K562 (cell line): ENCODE results near the gene GALM. TPM values are rescaled to one million over a fixed set of nuclear protein-coding genes. Genes with fewer than 3 reads are reported as not detected.
A peak's percentile ranks its signal among the peaks of the same experiment; 100 is the strongest.

Source experiments
- ATAC-seq: fragments of 200-7000 bp; cut with Tn5 transposase; 3 replicates; pipeline ENCODE4 v1.9.1; 2020; ENCODE audit warnings: moderate library complexity
- BruUV-seq: library from RNA; stranded (reverse); fragments of 400-500 nt; replicated peaks from 2 replicates; lab custom pipeline; 2021; lab: Mats Ljungman, UMichigan
- CTCF ChIA-PET: fragments of 300-600 bp; formaldehyde crosslinking; extraction: SDS; loops from one replicate; lab custom pipeline; 2021; ENCODE audit warnings: low intra/inter-chr PET ratio; lab: Yijun Ruan, JAX
- POLR2A ChIA-PET: fragments of 300-600, 350-650 bp; sonication (Branson Sonifier 250); formaldehyde crosslinking; extraction: SDS; loops from one replicate; lab custom pipeline; 2021; ENCODE audit warnings: antibody characterized with exemption, inconsistent platforms; lab: Yijun Ruan, JAX
- DNase-seq, 4 experiments: peaks; one replicate each; pipeline versions ENCODE4 v3.0.0 to v3.0.0-alpha.2; 2011 to 2018; ENCODE audit warnings: low spot score in 3 of 4, mixed read lengths in 3 of 4; ENCODE audit errors: extremely low read depth in 1 of 4
- FAIRE-seq: peaks from 2 replicates; lab custom pipeline; 2011; peaks lifted over from hg19 to GRCh38; lab: Jason Lieb, UNC
- H2AFZ ChIP-seq: 2 replicates; pipeline ENCODE4 v1.6.0; 2011; ENCODE audit warnings: low read depth, low read length, control low read depth, inconsistent platforms
- H3K27ac ChIP-seq: fragments of 200-600 bp; 3 replicates; pipeline ENCODE4 v1.8.0; 2011; ENCODE audit warnings: low read depth, mild to moderate bottlenecking, control low read depth, inconsistent platforms, low read length, moderate library complexity, mixed read lengths; ENCODE audit errors: extremely low read depth
- H3K27me3 ChIP-seq, 2 experiments: fragments of 300-600 bp in 1 of 2; 2 replicates in 1 of 2; 3 replicates in 1 of 2; pipeline versions ENCODE4 v1.6.0 to v1.8.0; 2011; ENCODE audit warnings: inconsistent platforms in 2 of 2, low read length in 2 of 2, mild to moderate bottlenecking in 1 of 2, mixed read lengths in 1 of 2, moderate library complexity in 1 of 2; ENCODE audit not compliant: control insufficient read depth in 2 of 2, insufficient read depth in 2 of 2
- H3K36me3 ChIP-seq: fragments of 300-600 bp; 3 replicates; pipeline ENCODE4 v1.8.0; 2011; ENCODE audit warnings: mild to moderate bottlenecking, low read length, inconsistent platforms; ENCODE audit not compliant: control insufficient read depth, insufficient read depth
- H3K4me1 ChIP-seq, 2 experiments: fragments of 200-600 bp in 1 of 2; replicated peaks in 1 of 2; 2 replicates in 1 of 2; 3 replicates in 1 of 2; pipeline versions ENCODE4 v1.5.1 to v1.8.0; 2011; ENCODE audit warnings: inconsistent platforms in 2 of 2, low read length in 2 of 2, mild to moderate bottlenecking in 1 of 2, mixed read lengths in 1 of 2, moderate library complexity in 1 of 2; ENCODE audit not compliant: control insufficient read depth in 2 of 2, insufficient read depth in 2 of 2
- H3K4me2 ChIP-seq: 2 replicates; pipeline ENCODE4 v1.6.1; 2011; ENCODE audit warnings: low read length, control low read depth, inconsistent platforms, mixed read lengths; ENCODE audit not compliant: insufficient read depth
- H3K4me3 ChIP-seq: fragments of 200-600 bp; sonication (generic), shearing (Covaris generic); 2 replicates; pipeline ENCODE4 v1.5.1; 2016; ENCODE audit warnings: control low read depth, inconsistent platforms
- H3K79me2 ChIP-seq: fragments of 200-600 bp; 3 replicates; pipeline ENCODE4 v1.8.0; 2011; ENCODE audit warnings: low read length, inconsistent platforms; ENCODE audit not compliant: control insufficient read depth, insufficient read depth
- H3K9ac ChIP-seq, 2 experiments: 2 replicates each; pipeline versions ENCODE4 v1.6.0 to v1.6.1; 2011; ENCODE audit warnings: low read depth in 2 of 2, low read length in 2 of 2, control low read depth in 1 of 2, inconsistent platforms in 1 of 2, mild to moderate bottlenecking in 1 of 2, mixed read lengths in 1 of 2; ENCODE audit not compliant: insufficient read depth in 1 of 2
- H3K9me1 ChIP-seq: one replicate; pipeline ENCODE4 v1.6.0; 2011; ENCODE audit warnings: inconsistent platforms, mild to moderate bottlenecking, low read length, moderate library complexity; ENCODE audit not compliant: control insufficient read depth, insufficient read depth
- H3K9me3 ChIP-seq: replicated peaks from 2 replicates; pipeline ENCODE4 v1.5.1; 2011; ENCODE audit warnings: low read depth, low read length, inconsistent platforms; ENCODE audit not compliant: control insufficient read depth, insufficient read depth
- H4K20me1 ChIP-seq: replicated peaks from 2 replicates; pipeline ENCODE4 v1.6.1; 2011; ENCODE audit warnings: low read length, inconsistent platforms, mixed read lengths; ENCODE audit not compliant: control insufficient read depth, insufficient read depth
- ARID3A ChIP-seq: IDR thresholded peaks from 2 replicates; pipeline ENCODE4 v1.6.1; 2012; ENCODE audit warnings: low read depth, low read length, improper control_type of control experiment, borderline replicate concordance
- ATF1 ChIP-seq, 2 experiments: fragments of 450-650 bp in 1 of 2; IDR thresholded peaks; 2 replicates each; pipeline ENCODE4 v1.6.1; 2016; ENCODE audit warnings: missing compliant biosample characterization in 1 of 2, missing genetic modification characterization in 1 of 2
- E2F1 ChIP-seq: sonication (generic); formaldehyde crosslinking; IDR thresholded peaks from 2 replicates; pipeline ENCODE4 v1.8.1; 2023; ENCODE audit warnings: mild to moderate bottlenecking, missing genetic modification reagents, moderate library complexity
- HDAC8 ChIP-seq: fragments of 450-650 bp; IDR thresholded peaks from 2 replicates; pipeline ENCODE4 v1.6.1; 2016; ENCODE audit warnings: mild to moderate bottlenecking, missing genetic modification characterization, moderate library complexity, missing compliant biosample characterization
- HNRNPL ChIP-seq: fragments of 200-400 bp; formaldehyde crosslinking; IDR thresholded peaks from 2 replicates; pipeline ENCODE4 v1.6.1; 2017; ENCODE audit warnings: low read depth, mild to moderate bottlenecking, low read length
- MTA1 ChIP-seq: fragments of 450-650 bp; IDR thresholded peaks from 2 replicates; pipeline ENCODE4 v1.6.1; 2017; ENCODE audit warnings: borderline replicate concordance
- ZNF175 ChIP-seq: fragments of 200-800 bp; sonication (Bioruptor generic); IDR thresholded peaks from 2 replicates; pipeline ENCODE4 v1.6.1; 2016; ENCODE audit warnings: low read depth, mild to moderate bottlenecking, missing genetic modification characterization, missing compliant biosample characterization
- ZNF282 ChIP-seq: sonication (generic); formaldehyde crosslinking; IDR thresholded peaks from 2 replicates; pipeline ENCODE4 v1.8.1; 2023; ENCODE audit warnings: missing genetic modification reagents
- WGBS: fragments of 100-300 bp; shearing (Covaris generic); methylation state at CpG from one replicate; pipeline ENCODE4 v1.1.6; 2016; ENCODE audit warnings: low coverage, mixed read lengths; ENCODE audit not compliant: insufficient coverage; ENCODE audit errors: missing lambda C conversion rate; 5-methylcytosine and 5-hydroxymethylcytosine counted together
- in situ Hi-C: fragments of 300-500 bp; cut with MboI; formaldehyde crosslinking; loops from 4 replicates; pipeline ENCODE4 v1.15.0; 2018; ENCODE audit warnings: inconsistent platforms, mixed read lengths
- intact Hi-C: fragments of 100-400 bp; cut with micrococcal nuclease; formaldehyde crosslinking; loops from 2 replicates; pipeline ENCODE4 v1.14.2; 2022
- polyA plus RNA-seq, 8 experiments: library from polyadenylated mRNA; depleted of rRNA in 4 of 8; stranded (reverse) in 5 of 8; unstranded in 3 of 8; fragments of >200 nt; fragmentation: Nextera tagmentation in 2 of 8; fragmentation: Illumina TruSeq in 1 of 8; extraction: Ambion mirVana in 2 of 8; extraction: Trizol in 1 of 8; gene quantifications; 2 replicates each; pipeline versions ENCODE4 v1.2.1 to v1.2.3, GENCODE V29; 2011 to 2014; ENCODE audit warnings: inconsistent platforms in 1 of 8, missing spikeins in 1 of 8
- total RNA-seq, 7 experiments: library from RNA; depleted of rRNA in 6 of 7; stranded (reverse); fragments of >200 nt in 6 of 7; fragmentation: Illumina TruSeq in 2 of 7; extraction: Trizol in 2 of 7; gene quantifications; 2 replicates each; pipeline versions ENCODE4 v1.2.1 to v1.2.3, GENCODE V29; 2011 to 2021; ENCODE audit warnings: low replicate concordance in 1 of 7
- TF ChIP-seq, protein P1 (sequence below): fragments of 450-650 bp; IDR thresholded peaks from 2 replicates; pipeline ENCODE4 v1.6.1; 2016; ENCODE audit warnings: low read depth

GALM gene
- total and polyA plus RNA-seq, 9 of the 15 experiments (the other 6 are each of a cell fraction or from before 2014, with no cell fraction given), result 22.1 to 51.7 (median 27.9) TPM

DNA sequence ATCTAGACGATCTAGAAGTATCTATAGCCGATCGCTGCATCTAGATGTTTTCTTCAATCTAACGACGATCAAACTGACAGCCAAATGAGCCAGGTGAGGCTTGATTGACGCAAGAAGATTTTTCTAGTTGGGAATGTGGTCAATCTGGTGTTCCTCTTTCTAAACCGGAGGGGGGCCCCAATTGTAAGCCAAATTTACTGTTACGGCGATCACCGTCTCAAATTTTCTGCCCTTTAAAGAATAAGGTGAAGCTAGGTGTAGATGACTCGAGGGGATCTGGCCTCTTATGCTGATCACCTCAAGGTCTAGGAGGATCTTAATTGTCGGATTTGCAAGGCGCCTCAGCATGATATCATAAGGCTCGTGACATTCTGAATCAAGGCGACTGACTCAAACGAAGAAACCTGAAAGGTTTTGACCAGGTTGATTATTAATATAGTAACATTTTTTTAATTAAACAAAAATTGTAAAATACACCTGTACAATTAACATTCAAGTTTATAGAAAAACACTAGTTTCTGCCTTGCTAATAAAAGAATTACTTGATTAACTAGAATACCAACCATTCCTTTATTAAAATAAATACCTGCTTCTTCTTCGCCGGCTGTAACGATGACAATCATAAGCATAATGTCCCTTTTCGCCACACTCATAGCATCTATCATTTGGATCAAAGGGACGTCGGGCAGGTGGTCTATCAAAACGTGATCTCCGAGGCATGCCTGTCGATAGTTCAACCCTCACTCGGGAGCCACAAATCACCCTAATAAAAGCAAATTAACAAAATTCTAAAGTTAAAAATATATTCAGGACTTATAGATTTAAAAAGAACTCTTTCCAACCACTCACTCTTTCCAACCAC lies 83.3 kb downstream of the GALM start:
- peak in 1 of 4 experiments; percentile 17 for DNase-seq
- no peaks in the 10 kb centered on the region for H3K27me3 ChIP-seq
- peaks cover 61% of the 10 kb centered on the region for H3K36me3 ChIP-seq
- H3K9me3 ChIP-seq, result no peaks in the 10 kb centered on the region
- peaks cover 35% of the 10 kb centered on the region for H4K20me1 ChIP-seq
- intact Hi-C loops, result loop anchor here (10.0 kb wide), 1 partner anchor 476 kb away; no protein-coding TSS in a partner anchor
- peaks cover 63% of the 10 kb centered on the region for H3K79me2 ChIP-seq
- peak overlapping the region; percentile 82 for H3K4me3 ChIP-seq
- H3K4me2 ChIP-seq, result peak overlapping the region; percentile 98
- H3K4me1 ChIP-seq, result peaks cover 0 to 29% of the 10 kb centered on the region in 2 experiments; a peak in 3 of 5 replicates
- CTCF ChIA-PET, result no interaction called here
- peak overlapping the region; percentile 99; the same call in 1 of the 3 replicates for H3K27ac ChIP-seq
- in situ Hi-C loops, result loop anchor here (10.0 to 25.0 kb wide), 2 partner anchors 424 to 762 kb away; no protein-coding TSS in a partner anchor
- no TSS peak for BruUV-seq
- H3K9me1 ChIP-seq, result no peaks in the 10 kb centered on the region
- H3K9ac ChIP-seq, result peak overlapping the region; percentile 73 to 99
- no peak for FAIRE-seq
- POLR2A ChIA-PET, result interaction anchor here (0.6 to 3.7 kb wide), 12 partner anchors 8 to 225 kb away, joined by 3 to 28 read pairs (median 4); partner anchors contain the start of gene HNRNPLL
- WGBS, result 47% methylated on average over 26 of the region's 26 CpGs
- no peak for ATAC-seq
- no peak overlapping the region for H2AFZ ChIP-seq
- TF ChIP-seq, protein P1, sequence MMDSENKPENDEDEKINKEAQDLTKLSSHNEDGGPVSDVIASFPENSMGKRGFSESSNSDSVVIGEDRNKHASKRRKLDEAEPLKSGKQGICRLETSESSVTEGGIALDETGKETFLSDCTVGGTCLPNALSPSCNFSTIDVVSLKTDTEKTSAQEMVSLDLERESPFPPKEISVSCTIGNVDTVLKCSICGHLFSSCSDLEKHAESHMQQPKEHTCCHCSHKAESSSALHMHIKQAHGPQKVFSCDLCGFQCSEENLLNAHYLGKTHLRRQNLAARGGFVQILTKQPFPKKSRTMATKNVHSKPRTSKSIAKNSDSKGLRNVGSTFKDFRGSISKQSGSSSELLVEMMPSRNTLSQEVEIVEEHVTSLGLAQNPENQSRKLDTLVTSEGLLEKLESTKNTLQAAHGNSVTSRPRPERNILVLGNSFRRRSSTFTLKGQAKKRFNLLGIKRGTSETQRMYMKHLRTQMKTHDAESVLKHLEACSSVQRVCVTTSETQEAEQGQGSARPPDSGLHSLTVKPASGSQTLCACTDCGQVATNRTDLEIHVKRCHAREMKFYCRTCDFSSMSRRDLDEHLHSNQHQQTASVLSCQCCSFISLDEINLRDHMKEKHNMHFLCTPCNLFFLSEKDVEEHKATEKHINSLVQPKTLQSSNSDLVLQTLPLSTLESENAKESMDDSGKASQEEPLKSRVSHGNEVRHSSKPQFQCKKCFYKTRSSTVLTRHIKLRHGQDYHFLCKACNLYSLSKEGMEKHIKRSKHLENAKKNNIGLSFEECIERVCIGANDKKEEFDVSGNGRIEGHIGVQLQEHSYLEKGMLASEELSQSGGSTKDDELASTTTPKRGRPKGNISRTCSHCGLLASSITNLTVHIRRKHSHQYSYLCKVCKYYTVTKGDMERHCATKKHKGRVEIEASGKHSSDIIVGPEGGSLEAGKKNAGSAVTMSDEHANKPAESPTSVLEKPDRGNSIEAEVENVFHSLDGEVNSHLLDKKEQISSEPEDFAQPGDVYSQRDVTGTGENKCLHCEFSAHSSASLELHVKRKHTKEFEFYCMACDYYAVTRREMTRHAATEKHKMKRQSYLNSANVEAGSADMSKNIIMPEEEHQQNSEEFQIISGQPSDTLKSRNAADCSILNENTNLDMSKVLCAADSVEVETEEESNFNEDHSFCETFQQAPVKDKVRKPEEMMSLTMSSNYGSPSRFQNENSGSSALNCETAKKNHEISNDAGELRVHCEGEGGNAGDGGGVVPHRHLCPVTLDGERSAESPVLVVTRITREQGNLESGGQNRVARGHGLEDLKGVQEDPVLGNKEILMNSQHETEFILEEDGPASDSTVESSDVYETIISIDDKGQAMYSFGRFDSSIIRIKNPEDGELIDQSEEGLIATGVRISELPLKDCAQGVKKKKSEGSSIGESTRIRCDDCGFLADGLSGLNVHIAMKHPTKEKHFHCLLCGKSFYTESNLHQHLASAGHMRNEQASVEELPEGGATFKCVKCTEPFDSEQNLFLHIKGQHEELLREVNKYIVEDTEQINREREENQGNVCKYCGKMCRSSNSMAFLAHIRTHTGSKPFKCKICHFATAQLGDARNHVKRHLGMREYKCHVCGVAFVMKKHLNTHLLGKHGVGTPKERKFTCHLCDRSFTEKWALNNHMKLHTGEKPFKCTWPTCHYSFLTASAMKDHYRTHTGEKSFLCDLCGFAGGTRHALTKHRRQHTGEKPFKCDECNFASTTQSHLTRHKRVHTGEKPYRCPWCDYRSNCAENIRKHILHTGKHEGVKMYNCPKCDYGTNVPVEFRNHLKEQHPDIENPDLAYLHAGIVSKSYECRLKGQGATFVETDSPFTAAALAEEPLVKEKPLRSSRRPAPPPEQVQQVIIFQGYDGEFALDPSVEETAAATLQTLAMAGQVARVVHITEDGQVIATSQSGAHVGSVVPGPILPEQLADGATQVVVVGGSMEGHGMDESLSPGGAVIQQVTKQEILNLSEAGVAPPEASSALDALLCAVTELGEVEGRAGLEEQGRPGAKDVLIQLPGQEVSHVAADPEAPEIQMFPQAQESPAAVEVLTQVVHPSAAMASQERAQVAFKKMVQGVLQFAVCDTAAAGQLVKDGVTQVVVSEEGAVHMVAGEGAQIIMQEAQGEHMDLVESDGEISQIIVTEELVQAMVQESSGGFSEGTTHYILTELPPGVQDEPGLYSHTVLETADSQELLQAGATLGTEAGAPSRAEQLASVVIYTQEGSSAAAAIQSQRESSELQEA, result no peak
- no peak for TF ChIP-seq MTA1
- no peak for TF ChIP-seq ATF1 (CRISPR knock-in tag; IDR thresholded peaks at IDR 0.05)
- no peak for TF ChIP-seq ATF1 (tag; IDR thresholded peaks at IDR 0.05)
- no peak for TF ChIP-seq ARID3A
- TF ChIP-seq ZNF282, result no peak
- TF ChIP-seq HDAC8, result no peak
- no peak for TF ChIP-seq E2F1 (CRISPR knock-in tag)
- no peak for TF ChIP-seq ZNF175 (CRISPR knock-in tag)
- TF ChIP-seq HNRNPL, result peak; percentile 7
